SK-N-SH treated with all-trans-retinoic acid at 6 μM for 48 hours (cell line): Measurements from ENCODE around the gene LIAS.

Experiments used
- ATAC-seq: fragments of 200-7000 bp; cut with Tn5 transposase; 3 replicates; pipeline ENCODE4 v1.9.1; 2020; ENCODE audit warnings: mild to moderate bottlenecking, moderate library complexity
- ARNTL ChIP-seq: fragments of 450-650 bp; formaldehyde crosslinking; IDR thresholded peaks from 2 replicates; pipeline ENCODE4 v1.5.0; 2020; ENCODE audit warnings: low read depth, mild to moderate bottlenecking, moderate library complexity, borderline replicate concordance
- BACH2 ChIP-seq: fragments of 250-450 bp; sonication (Bioruptor Pico); IDR thresholded peaks from 2 replicates; pipeline ENCODE4 v1.9.0; 2021; ENCODE audit warnings: mild to moderate bottlenecking, borderline replicate concordance
- CREB5 ChIP-seq: fragments of 250-450 bp; sonication (Bioruptor Pico); IDR thresholded peaks from 2 replicates; pipeline ENCODE4 v1.5.1; 2020; ENCODE audit warnings: low read depth, mild to moderate bottlenecking, moderate library complexity
- CSDC2 ChIP-seq: fragments of 250-450 bp; sonication (Bioruptor Pico); IDR thresholded peaks from 2 replicates; pipeline ENCODE4 v1.5.0; 2020; ENCODE audit warnings: mild to moderate bottlenecking, moderate library complexity
- CSRNP3 ChIP-seq: fragments of 250-450 bp; sonication (Bioruptor Pico); IDR thresholded peaks from 2 replicates; pipeline ENCODE4 v1.5.1; 2021; ENCODE audit warnings: mild to moderate bottlenecking, moderate library complexity
- ESRRG ChIP-seq: fragments of 250-450 bp; sonication (Bioruptor Pico); IDR thresholded peaks from 2 replicates; pipeline ENCODE4 v1.6.1; 2021; ENCODE audit warnings: mild to moderate bottlenecking
- GLIS3 ChIP-seq: fragments of 250-450 bp; sonication (Bioruptor Pico); IDR thresholded peaks from 2 replicates; pipeline ENCODE4 v1.5.0; 2020; ENCODE audit warnings: mild to moderate bottlenecking, moderate library complexity
- ISL1 ChIP-seq: fragments of 250-450 bp; sonication (Bioruptor Pico); IDR thresholded peaks from 2 replicates; pipeline ENCODE4 v2.1.2; 2022; ENCODE audit warnings: mild to moderate bottlenecking, moderate library complexity
- OSR1 ChIP-seq: fragments of 250-450 bp; sonication (Bioruptor Pico); IDR thresholded peaks from 2 replicates; pipeline ENCODE4 v1.8.0; 2022; ENCODE audit warnings: moderate library complexity, mild to moderate bottlenecking, inconsistent platforms
- PATZ1 ChIP-seq: fragments of 250-450 bp; sonication (Bioruptor Pico); IDR thresholded peaks from 2 replicates; pipeline ENCODE4 v1.8.0; 2020; ENCODE audit warnings: mild to moderate bottlenecking, moderate library complexity, borderline replicate concordance
- POU6F1 ChIP-seq: fragments of 250-450 bp; sonication (Bioruptor Pico); IDR thresholded peaks from 2 replicates; pipeline ENCODE4 v1.8.0; 2021; ENCODE audit warnings: low read depth, mild to moderate bottlenecking, moderate library complexity, borderline replicate concordance
- PPARA ChIP-seq: fragments of 250-450 bp; sonication (Bioruptor Pico); IDR thresholded peaks from 2 replicates; pipeline ENCODE4 v1.5.0; 2020; ENCODE audit warnings: mild to moderate bottlenecking, borderline replicate concordance
- RARB ChIP-seq: fragments of 250-450 bp; sonication (Bioruptor Pico); IDR thresholded peaks from 2 replicates; pipeline ENCODE4 v1.8.0; 2021; ENCODE audit warnings: mild to moderate bottlenecking, moderate library complexity
- SNAI2 ChIP-seq: fragments of 250-450 bp; sonication (Bioruptor Pico); IDR thresholded peaks from 2 replicates; pipeline ENCODE4 v1.5.0; 2020; ENCODE audit warnings: mild to moderate bottlenecking, moderate library complexity
- TCF4 ChIP-seq: fragments of 250-450 bp; sonication (Bioruptor Pico); IDR thresholded peaks from 2 replicates; pipeline ENCODE4 v1.8.0; 2021; ENCODE audit warnings: mild to moderate bottlenecking, moderate library complexity, borderline replicate concordance
- TSHZ2 ChIP-seq: fragments of 250-450 bp; sonication (Bioruptor Pico); IDR thresholded peaks from 2 replicates; pipeline ENCODE4 v1.5.0; 2020; ENCODE audit warnings: mild to moderate bottlenecking, moderate library complexity
- ZC3H10 ChIP-seq: fragments of 250-450 bp; sonication (Bioruptor Pico); IDR thresholded peaks from 2 replicates; pipeline ENCODE4 v1.5.1; 2021; ENCODE audit warnings: mild to moderate bottlenecking, moderate library complexity
- ZFP3 ChIP-seq: fragments of 250-450 bp; sonication (Bioruptor Pico); IDR thresholded peaks from 2 replicates; pipeline ENCODE4 v1.5.0; 2020; ENCODE audit warnings: mild to moderate bottlenecking, moderate library complexity
- ZFP30 ChIP-seq: fragments of 450-650 bp; formaldehyde crosslinking; IDR thresholded peaks from 2 replicates; pipeline ENCODE4 v1.5.0; 2022; ENCODE audit warnings: mild to moderate bottlenecking, moderate library complexity
- ZNF8 ChIP-seq: fragments of 450-650 bp; formaldehyde crosslinking; IDR thresholded peaks from 2 replicates; pipeline ENCODE4 v1.5.0; 2020; ENCODE audit warnings: mild to moderate bottlenecking, moderate library complexity

LIAS gene

GRCh38 chr4:39427520-39428114, 31.2 kb upstream of the LIAS start:
- TF ChIP-seq PATZ1 (CRISPR knock-in tag) (no peak), BACH2 (CRISPR knock-in tag) (no peak), PPARA (CRISPR knock-in tag) (no peak), TCF4 (no peak), ISL1 (CRISPR knock-in tag) (no peak), TSHZ2 (CRISPR knock-in tag) (no peak), ZC3H10 (no peak), ARNTL (CRISPR knock-in tag) (no peak), ZFP30 (CRISPR knock-in tag) (no peak), RARB (no peak), CREB5 (no peak), GLIS3 (CRISPR knock-in tag) (no peak), ZNF8 (CRISPR knock-in tag) (no peak), CSDC2 (no peak)
- ATAC-seq: no peak

- no peak for ATAC-seq
- no peak for TF ChIP-seq CSDC2
- no peak for TF ChIP-seq SNAI2 (CRISPR knock-in tag)
- TF ChIP-seq RARB: no peak
- no peak for TF ChIP-seq ZFP3 (CRISPR knock-in tag)
These were observed 29.2 kb upstream of the LIAS start for GRCh38 chr4:39429476-39430334.

GRCh38 chr4:39433878-39434492, 24.9 kb upstream of the LIAS start:
- TF ChIP-seq TCF4 (no peak), ESRRG (CRISPR knock-in tag) (no peak), POU6F1 (no peak), BACH2 (CRISPR knock-in tag) (no peak), GLIS3 (CRISPR knock-in tag) (no peak), RARB (no peak), SNAI2 (CRISPR knock-in tag) (no peak), ISL1 (CRISPR knock-in tag) (no peak), ZNF8 (CRISPR knock-in tag) (no peak), CSDC2 (no peak), CREB5 (no peak), OSR1 (CRISPR knock-in tag) (no peak), CSRNP3 (CRISPR knock-in tag) (no peak), ZFP3 (CRISPR knock-in tag) (no peak), TSHZ2 (CRISPR knock-in tag) (no peak)
- TF ChIP-seq, all 23 proteins: peak for 0
- no peak for ATAC-seq
